IMR-90 (cell line): Measurements from ENCODE around the gene KLHL7. TPM values are rescaled to one million over a fixed set of nuclear protein-coding genes. Genes with fewer than 3 reads are reported as not detected.

Experiments
- ATAC-seq: fragments of 200-7000 bp; cut with Tn5 transposase; 2 replicates; pipeline ENCODE4 v1.9.1; 2020; ENCODE audit warnings: low read depth, mild to moderate bottlenecking, moderate library complexity
- BruUV-seq: library from RNA; stranded (reverse); fragments of 400-500 nt; replicated peaks from 2 replicates; lab custom pipeline; 2021; lab: Mats Ljungman, UMichigan
- CTCF ChIA-PET: fragments of 300-600 bp; formaldehyde crosslinking; extraction: SDS; loops from one replicate; lab custom pipeline; 2021; ENCODE audit warnings: antibody characterized with exemption; lab: Yijun Ruan, JAX
- POLR2A ChIA-PET: fragments of 300-600 bp; sonication (Branson Sonifier 250); formaldehyde crosslinking; loops from one replicate; lab custom pipeline; 2022; ENCODE audit warnings: antibody characterized with exemption; ENCODE audit not compliant: unreplicated experiment; lab: Charles Lee
- DNase-seq: peaks from one replicate; pipeline ENCODE4 v3.0.0; 2013
- H2AFZ ChIP-seq: replicated peaks from 2 replicates; pipeline ENCODE3; 2013; ENCODE audit warnings: low read length, mild to moderate bottlenecking; ENCODE audit not compliant: poor library complexity
- H2AK5ac ChIP-seq: 2 replicates; pipeline ENCODE4 v1.6.1; 2013; ENCODE audit warnings: low read depth, low read length, inconsistent platforms
- H2AK9ac ChIP-seq: replicated peaks from 2 replicates; pipeline ENCODE3; 2013; ENCODE audit warnings: mild to moderate bottlenecking, low read depth, low read length, moderate library complexity; ENCODE audit not compliant: poor library complexity
- H2BK120ac ChIP-seq: 2 replicates; pipeline ENCODE4 v1.6.1; 2013; ENCODE audit warnings: low read depth, low read length, inconsistent platforms
- H2BK15ac ChIP-seq: 3 replicates; pipeline ENCODE4 v1.6.1; 2013; ENCODE audit warnings: low read depth, low read length, inconsistent platforms
- H2BK20ac ChIP-seq: 2 replicates; pipeline ENCODE4 v1.6.1; 2013; ENCODE audit warnings: low read depth, mild to moderate bottlenecking, inconsistent platforms, low read length, moderate library complexity
- H2BK5ac ChIP-seq: 2 replicates; pipeline ENCODE4 v1.6.1; 2013; ENCODE audit warnings: mild to moderate bottlenecking, low read depth, low read length, inconsistent platforms; ENCODE audit not compliant: poor library complexity, severe bottlenecking
- H3K14ac ChIP-seq: replicated peaks from 2 replicates; pipeline ENCODE4 v1.6.1; 2013; ENCODE audit warnings: low read depth, low read length, inconsistent platforms
- H3K18ac ChIP-seq: 2 replicates; pipeline ENCODE4 v1.6.1; 2013; ENCODE audit warnings: low read depth, low read length, control low read depth
- H3K23ac ChIP-seq: 2 replicates; pipeline ENCODE4 v1.6.1; 2013; ENCODE audit warnings: low read depth, low read length, inconsistent platforms
- H3K27ac ChIP-seq: 2 replicates; pipeline ENCODE4 v1.5.1; 2013; ENCODE audit warnings: mild to moderate bottlenecking, control low read depth, low read length; ENCODE audit not compliant: insufficient read depth
- H3K27me3 ChIP-seq: 2 replicates; pipeline ENCODE4 v1.6.1; 2013; ENCODE audit warnings: low read length; ENCODE audit not compliant: control insufficient read depth, insufficient read depth
- H3K36me3 ChIP-seq: 2 replicates; pipeline ENCODE4 v1.6.1; 2013; ENCODE audit warnings: low read length, mixed read lengths; ENCODE audit not compliant: control insufficient read depth, insufficient read depth
- H3K4ac ChIP-seq: 2 replicates; pipeline ENCODE4 v1.6.1; 2013; ENCODE audit warnings: low read depth, low read length, inconsistent platforms
- H3K4me1 ChIP-seq: 2 replicates; pipeline ENCODE4 v1.6.1; 2013; ENCODE audit warnings: low read length, mixed read lengths; ENCODE audit not compliant: control insufficient read depth, insufficient read depth
- H3K4me2 ChIP-seq: 2 replicates; pipeline ENCODE4 v1.6.1; 2013; ENCODE audit warnings: low read depth, mild to moderate bottlenecking, control low read depth, low read length, moderate library complexity
- H3K4me3 ChIP-seq: 2 replicates; pipeline ENCODE4 v1.5.1; 2013; ENCODE audit warnings: low read depth, mild to moderate bottlenecking, control low read depth, low read length, moderate library complexity; ENCODE audit not compliant: insufficient read depth
- H3K56ac ChIP-seq: 2 replicates; pipeline ENCODE4 v1.6.1; 2013; ENCODE audit warnings: low read length, inconsistent platforms; ENCODE audit not compliant: insufficient read depth; ENCODE audit errors: extremely low read depth
- H3K79me1 ChIP-seq, 2 experiments: 2 replicates each; pipeline ENCODE4 v1.6.1; 2013; ENCODE audit warnings: low read length in 2 of 2, inconsistent platforms in 1 of 2, low read depth in 1 of 2
- H3K9ac ChIP-seq: 2 replicates; pipeline ENCODE4 v1.6.1; 2013; ENCODE audit warnings: low read depth, low read length, control low read depth
- H3K9me1 ChIP-seq: 2 replicates; pipeline ENCODE4 v1.6.1; 2013; ENCODE audit warnings: low read length, inconsistent platforms; ENCODE audit not compliant: insufficient read depth
- H3K9me3 ChIP-seq: 2 replicates; pipeline ENCODE4 v1.6.1; 2013; ENCODE audit warnings: low read length; ENCODE audit not compliant: control insufficient read depth, insufficient read depth
- H4K20me1 ChIP-seq: 2 replicates; pipeline ENCODE4 v1.6.1; 2013; ENCODE audit warnings: low read length, inconsistent platforms; ENCODE audit not compliant: insufficient read depth
- H4K5ac ChIP-seq: 2 replicates; pipeline ENCODE4 v1.6.1; 2013; ENCODE audit warnings: mild to moderate bottlenecking, low read depth, low read length, control low read depth
- H4K8ac ChIP-seq, 2 experiments: 2 replicates each; pipeline ENCODE4 v1.6.1; 2013; ENCODE audit warnings: low read depth in 2 of 2, low read length in 2 of 2, control low read depth in 1 of 2, inconsistent platforms in 1 of 2
- H4K91ac ChIP-seq: 2 replicates; pipeline ENCODE4 v1.6.1; 2013; ENCODE audit warnings: low read depth, low read length, inconsistent platforms; ENCODE audit not compliant: insufficient read depth
- BHLHE40 ChIP-seq: fragments of 150-350 bp; IDR thresholded peaks from 2 replicates; pipeline ENCODE4 v1.6.1; 2016; ENCODE audit warnings: mild to moderate bottlenecking, low read depth, low read length
- FOS ChIP-seq: fragments of 150-350 bp; IDR thresholded peaks from 2 replicates; pipeline ENCODE4 v1.6.1; 2016; ENCODE audit warnings: low read depth, low read length
- MAZ ChIP-seq: IDR thresholded peaks from 2 replicates; pipeline ENCODE4 v1.6.1; 2012; ENCODE audit warnings: low read depth, mild to moderate bottlenecking, low read length, improper control_type of control experiment, moderate library complexity, borderline replicate concordance
- RFX5 ChIP-seq: IDR thresholded peaks from 2 replicates; pipeline ENCODE4 v1.8.0; 2012; ENCODE audit warnings: low read depth, mild to moderate bottlenecking, low read length, moderate library complexity
- WGBS, 2 experiments: methylation state at CpG; one replicate each; pipeline versions ENCODE4 v1.1.5 to v1.1.7; 2013; ENCODE audit warnings: missing lambda C conversion rate in 2 of 2; ENCODE audit not compliant: insufficient read length in 1 of 2; ENCODE audit errors: extremely low coverage in 2 of 2; 5-methylcytosine and 5-hydroxymethylcytosine counted together
- dilution Hi-C: fragments of 300-500 bp; cut with HindIII; formaldehyde crosslinking; loops from one replicate; pipeline ENCODE4 v1.14.3; 2018; ENCODE audit warnings: low sequenced_read_pairs; ENCODE audit not compliant: unreplicated experiment
- in situ Hi-C: fragments of 300-500 bp; cut with MboI; formaldehyde crosslinking; loops from 3 replicates; pipeline ENCODE4 v1.14.3; 2019; ENCODE audit warnings: low sequenced_read_pairs, inconsistent platforms, mixed read lengths
- intact Hi-C: fragments of 100-400 bp; cut with micrococcal nuclease; formaldehyde crosslinking; loops from 2 replicates; pipeline ENCODE4 v1.10.0; 2022
- polyA plus RNA-seq, 3 experiments: library from polyadenylated mRNA; depleted of rRNA; stranded (reverse); fragments of >200 nt; gene quantifications; 2 replicates each; pipeline ENCODE4 v1.2.3, GENCODE V29; 2012; ENCODE audit warnings: low replicate concordance in 1 of 3
- total RNA-seq: library from RNA; depleted of rRNA; stranded (reverse); fragments of >200 nt; gene quantifications from 2 replicates; pipeline ENCODE4 v1.2.3, GENCODE V29; 2012
- TF ChIP-seq, protein P1 (sequence below): fragments of 150-350 bp; IDR thresholded peaks from 2 replicates; pipeline ENCODE4 v1.6.1; 2017; ENCODE audit warnings: mild to moderate bottlenecking, antibody characterized with exemption, low read length, low read depth
- TF ChIP-seq, protein P2 (sequence below): conservative IDR thresholded peaks from 2 replicates; pipeline ENCODE4 v1.5.1; 2012; ENCODE audit warnings: mild to moderate bottlenecking, low read depth, low read length, improper control_type of control experiment

Gene KLHL7
- total and polyA plus RNA-seq, 2 of the 4 experiments (the other 2 are of a cell fraction): 24.6 to 29.2 TPM

- CTCF ChIA-PET: interaction anchor here (0.6 kb wide), 1 partner anchor 147 kb away, joined by 8 read pairs; no protein-coding TSS in a partner anchor
- Histone ChIP-seq H3K18ac (no peak overlapping the region), H4K5ac (no peak overlapping the region), H2AFZ (no peak overlapping the region), H2BK15ac (no peak overlapping the region), H2AK5ac (no peak overlapping the region), H3K4me3 (no peak overlapping the region), H4K91ac (no peak overlapping the region), H3K36me3 (peaks cover 14% of the 10 kb centered on the region; the same call in 1 of the 2 replicates), H3K9me3 (no peaks in the 10 kb centered on the region), H3K9me1 (0 out of 2 replicates have a peak, but pooled peaks cover 3% of the 10 kb centered on the region), H4K20me1 (no peaks in the 10 kb centered on the region), H3K4me2 (no peak overlapping the region), H3K14ac (no peak overlapping the region), H3K27ac (no peak overlapping the region), H3K4ac (no peak overlapping the region), H3K27me3 (no peaks in the 10 kb centered on the region), H3K4me1 (no peaks in the 10 kb centered on the region), H4K8ac (no peak overlapping the region), H3K9ac (no peak overlapping the region), H2BK120ac (no peak overlapping the region), H2AK9ac (no peak overlapping the region), H2BK20ac (no peak overlapping the region), H2BK5ac (no peak overlapping the region), H3K79me1 (no peaks in the 10 kb centered on the region), H3K56ac (no peak overlapping the region), H3K23ac (no peak overlapping the region)
- BruUV-seq: no TSS peak
- DNase-seq (no peak), ATAC-seq (no peak)
- dilution Hi-C loops: no loop called here
- TF ChIP-seq, protein P1, sequence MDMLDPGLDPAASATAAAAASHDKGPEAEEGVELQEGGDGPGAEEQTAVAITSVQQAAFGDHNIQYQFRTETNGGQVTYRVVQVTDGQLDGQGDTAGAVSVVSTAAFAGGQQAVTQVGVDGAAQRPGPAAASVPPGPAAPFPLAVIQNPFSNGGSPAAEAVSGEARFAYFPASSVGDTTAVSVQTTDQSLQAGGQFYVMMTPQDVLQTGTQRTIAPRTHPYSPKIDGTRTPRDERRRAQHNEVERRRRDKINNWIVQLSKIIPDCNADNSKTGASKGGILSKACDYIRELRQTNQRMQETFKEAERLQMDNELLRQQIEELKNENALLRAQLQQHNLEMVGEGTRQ: no peak
- TF ChIP-seq FOS: no peak
- TF ChIP-seq, protein P2, sequence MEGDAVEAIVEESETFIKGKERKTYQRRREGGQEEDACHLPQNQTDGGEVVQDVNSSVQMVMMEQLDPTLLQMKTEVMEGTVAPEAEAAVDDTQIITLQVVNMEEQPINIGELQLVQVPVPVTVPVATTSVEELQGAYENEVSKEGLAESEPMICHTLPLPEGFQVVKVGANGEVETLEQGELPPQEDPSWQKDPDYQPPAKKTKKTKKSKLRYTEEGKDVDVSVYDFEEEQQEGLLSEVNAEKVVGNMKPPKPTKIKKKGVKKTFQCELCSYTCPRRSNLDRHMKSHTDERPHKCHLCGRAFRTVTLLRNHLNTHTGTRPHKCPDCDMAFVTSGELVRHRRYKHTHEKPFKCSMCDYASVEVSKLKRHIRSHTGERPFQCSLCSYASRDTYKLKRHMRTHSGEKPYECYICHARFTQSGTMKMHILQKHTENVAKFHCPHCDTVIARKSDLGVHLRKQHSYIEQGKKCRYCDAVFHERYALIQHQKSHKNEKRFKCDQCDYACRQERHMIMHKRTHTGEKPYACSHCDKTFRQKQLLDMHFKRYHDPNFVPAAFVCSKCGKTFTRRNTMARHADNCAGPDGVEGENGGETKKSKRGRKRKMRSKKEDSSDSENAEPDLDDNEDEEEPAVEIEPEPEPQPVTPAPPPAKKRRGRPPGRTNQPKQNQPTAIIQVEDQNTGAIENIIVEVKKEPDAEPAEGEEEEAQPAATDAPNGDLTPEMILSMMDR: no peak
- no peak for TF ChIP-seq BHLHE40
- no peak for TF ChIP-seq RFX5
- no peak for TF ChIP-seq MAZ
- POLR2A ChIA-PET: no interaction called here
- in situ Hi-C loops: no loop called here
- intact Hi-C loops: no loop called here
- 100% methylated on average over 2 of the region's 6 CpGs; no CpG with 5 or more reads in 1 of the 2 experiments for WGBS, 2 experiments
These were observed 52.1 kb downstream of the KLHL7 start for GRCh38 chr7:23157679-23158078.
